Dedifferentiated amniotic fluid mesenchymal stem cell (primary cell): ENCODE measurements around the gene ARMC9.
A peak's percentile ranks its signal among the peaks of the same experiment; 100 is the strongest.
"Not testable (repeated sequence)": the region's sequence is repeated elsewhere in the genome, so short reads cannot be mapped to it uniquely, and the experiment has no call there.

Experiments
- DNase-seq: peaks from one replicate; pipeline ENCODE4 v3.0.0-alpha.2; 2016; ENCODE audit errors: extremely low spot score

Gene ARMC9

DNA sequence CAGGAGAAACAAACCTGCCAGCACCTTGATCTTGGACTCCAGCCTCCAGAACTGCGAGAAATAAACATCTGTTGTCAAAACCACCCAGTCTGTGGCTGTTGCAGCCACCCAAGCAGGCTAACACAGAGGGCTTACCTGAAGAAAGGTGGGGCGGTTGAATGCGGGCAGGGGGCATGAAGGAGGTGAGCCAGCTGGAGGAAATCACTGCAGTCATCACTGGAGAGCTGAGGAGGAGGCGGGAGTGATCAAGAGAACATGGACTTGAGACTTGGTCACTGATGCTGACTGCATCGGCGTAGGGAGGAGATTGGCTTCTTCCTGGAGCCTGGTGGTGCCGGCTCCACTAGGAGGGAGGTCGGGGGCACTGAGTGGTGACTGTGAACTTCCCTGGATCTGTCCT is 14.6 kb upstream of the ARMC9 start:
- DNase-seq, result no peak

DNA sequence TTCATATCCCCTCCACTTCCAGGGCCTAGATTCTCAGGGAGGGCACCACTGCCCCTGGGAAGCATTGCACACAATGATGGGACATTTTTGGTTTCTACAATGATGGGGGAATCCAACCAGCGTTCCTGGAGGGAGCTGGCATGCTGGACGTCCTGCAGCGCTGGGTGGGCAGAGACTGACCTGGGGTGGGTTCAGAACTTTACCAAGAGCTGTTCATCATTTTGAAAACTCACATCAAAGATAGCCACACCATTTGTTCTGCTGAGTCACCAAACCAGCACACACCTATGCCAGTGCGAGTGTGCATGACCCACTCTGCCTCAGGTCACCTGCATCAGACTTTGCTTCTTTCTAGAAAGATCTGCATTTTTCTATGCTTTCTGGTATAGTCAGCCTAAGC is 14.1 kb upstream of the ARMC9 start:
- no peak for DNase-seq

DNA sequence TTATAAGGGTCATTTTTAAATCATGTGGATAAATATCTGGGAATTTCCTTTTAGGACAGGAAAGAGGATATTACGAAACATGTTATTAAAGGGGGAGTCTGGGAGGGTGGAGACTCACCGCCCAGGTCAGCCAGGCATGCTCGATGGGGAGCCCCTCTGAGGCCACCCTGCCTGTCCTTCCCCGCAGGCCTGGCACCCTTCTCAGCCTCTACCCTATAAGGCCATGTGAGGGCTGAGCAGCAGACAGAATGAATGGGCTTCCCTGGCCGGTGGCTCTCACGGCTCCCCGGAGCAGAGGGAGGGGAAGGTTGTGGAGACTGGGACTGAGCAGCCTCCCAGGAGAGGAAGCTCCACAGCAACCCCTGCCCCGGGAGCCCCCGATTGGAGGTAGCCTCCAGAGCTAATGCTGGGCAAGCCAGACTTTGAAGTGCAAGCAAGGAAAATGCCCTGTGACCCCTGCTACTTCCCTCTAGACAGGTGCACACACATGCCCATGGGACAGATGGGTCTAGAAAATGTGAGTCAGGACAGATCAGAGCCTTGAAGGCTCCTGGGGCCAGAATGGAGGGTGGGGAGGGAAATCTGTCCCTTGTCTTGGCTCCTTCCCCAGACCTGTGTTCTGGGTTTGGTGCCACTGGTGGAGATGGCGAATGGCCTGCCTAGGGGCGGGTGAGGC is 13.2 kb upstream of the ARMC9 start:
- DNase-seq, result no peak

DNA sequence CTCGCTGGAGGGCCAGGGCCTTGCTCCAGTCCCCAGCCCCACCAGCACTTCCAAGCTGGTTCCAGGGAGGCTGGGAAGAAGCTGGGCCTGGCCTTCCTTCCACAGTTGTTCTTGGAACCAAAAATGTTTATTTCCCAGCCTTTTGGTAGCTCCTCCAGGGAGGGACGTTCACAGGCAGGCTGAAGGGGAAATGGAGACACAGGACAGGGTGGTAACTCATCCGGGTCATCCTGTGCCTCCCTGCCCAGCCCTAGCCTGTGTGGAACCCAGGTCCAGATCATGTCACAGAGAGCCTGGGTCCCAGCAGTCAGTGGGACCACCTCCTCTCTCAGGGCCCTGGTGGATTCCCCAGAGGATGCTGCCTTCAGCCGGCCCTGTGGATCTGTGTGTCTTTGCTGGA is 12.5 kb upstream of the ARMC9 start:
- DNase-seq, result no peak

DNA sequence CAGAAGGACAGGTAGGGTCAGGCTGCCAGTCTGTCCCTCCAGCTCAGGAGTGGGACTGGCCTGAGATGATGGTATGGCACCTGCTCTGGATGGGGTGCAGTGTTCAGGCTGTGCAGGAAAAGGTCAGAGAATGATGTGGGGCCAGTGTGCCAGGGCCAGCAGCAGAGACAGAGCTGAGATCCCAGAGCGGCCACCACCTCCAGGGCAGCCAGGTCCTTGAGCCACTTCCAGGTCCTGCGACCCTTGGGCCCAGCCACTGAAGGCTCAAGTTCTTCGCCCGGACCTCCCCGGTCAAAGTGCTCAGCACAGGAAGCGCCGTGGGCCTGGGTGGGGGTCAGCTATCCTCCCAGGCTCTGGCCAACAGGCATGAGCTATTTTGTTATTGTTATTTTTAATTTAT is 12.1 kb upstream of the ARMC9 start:
- no peak for DNase-seq

DNA sequence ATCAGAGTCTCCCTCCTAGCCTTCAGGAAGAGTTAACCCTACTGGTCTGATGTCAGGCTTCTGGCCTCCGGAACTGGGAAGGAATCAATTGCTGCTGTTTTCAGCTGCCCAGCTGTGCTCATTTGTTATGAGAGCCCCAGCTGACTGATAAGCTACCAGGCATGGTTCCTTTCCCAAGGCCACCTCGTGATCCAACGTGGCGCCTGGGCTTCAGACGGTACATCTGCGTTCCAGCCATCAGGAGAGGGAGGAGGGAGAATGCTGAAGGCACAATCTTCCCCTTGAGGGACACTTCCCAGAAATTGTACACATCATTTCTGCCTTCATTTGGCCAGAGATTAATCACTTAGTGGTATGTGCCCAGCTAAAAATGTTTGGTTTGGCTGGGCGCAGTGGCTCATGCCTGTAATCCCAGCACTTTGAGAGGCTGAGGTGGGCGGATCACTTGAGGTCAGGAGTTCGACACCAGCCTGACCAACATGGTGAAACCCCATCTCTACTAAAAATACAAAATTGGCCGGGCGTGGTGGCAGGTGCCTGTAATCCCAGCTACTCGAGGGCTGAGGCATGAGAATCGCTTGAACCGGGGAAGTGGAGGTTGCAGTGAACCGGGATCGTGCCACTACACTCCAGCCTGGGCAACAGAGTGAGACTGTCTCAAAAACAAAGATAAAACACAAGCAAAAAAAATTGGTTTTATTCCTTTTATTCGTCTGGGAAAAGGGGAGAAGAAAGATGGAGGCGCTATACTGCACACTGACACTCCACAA is 10.5 kb upstream of the ARMC9 start:
- no peak for DNase-seq

DNA sequence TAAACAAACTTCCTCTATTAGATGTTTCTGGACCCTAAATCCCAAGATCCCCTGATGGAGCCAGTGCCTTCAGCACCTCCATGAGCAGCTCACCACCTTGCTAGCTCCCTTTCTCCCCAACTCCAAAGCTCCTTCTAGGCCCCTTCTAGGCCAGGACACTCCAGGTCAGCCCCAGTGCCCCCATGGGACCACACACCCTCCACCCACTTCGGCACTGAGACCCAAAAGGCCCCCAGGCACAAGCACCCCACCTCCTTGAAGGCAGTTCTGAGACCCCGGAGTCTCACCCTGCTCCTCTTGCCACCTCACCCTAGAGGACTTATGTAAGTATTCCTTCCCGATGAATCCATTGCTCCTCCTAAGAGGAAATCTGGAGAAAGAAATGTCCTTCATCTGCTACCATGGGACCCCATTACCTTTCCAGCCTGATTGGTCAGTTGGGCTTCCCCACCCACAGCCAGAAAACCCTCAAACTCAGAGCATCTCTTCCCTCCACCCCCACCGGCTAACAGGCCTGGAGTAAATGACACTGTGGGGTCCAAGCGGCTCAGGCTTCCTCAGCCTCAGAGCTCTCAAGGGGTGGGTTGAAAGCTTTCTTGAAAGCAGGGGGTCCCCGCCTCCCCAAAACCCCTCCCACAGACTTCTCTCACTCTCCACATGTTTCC is 9.8 kb upstream of the ARMC9 start:
- no peak for DNase-seq

DNA sequence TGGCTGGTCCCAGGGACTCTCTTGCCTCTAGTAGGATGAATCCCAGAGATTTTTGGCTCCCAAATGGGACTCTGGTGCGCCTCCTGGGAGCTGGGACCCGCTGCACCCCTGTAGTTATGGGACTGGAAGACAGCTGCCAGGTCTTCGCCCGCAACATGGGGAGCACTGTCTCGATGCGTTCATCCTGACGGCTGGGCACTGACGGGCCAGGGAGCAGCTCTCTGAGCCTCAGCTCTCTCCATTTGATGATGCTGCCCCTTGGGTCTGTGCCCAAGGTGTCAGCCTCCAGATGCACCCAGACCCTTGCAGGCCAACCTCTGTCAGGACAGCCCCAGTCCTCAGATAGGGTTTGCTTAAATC is 9.3 kb upstream of the ARMC9 start:
- DNase-seq, result no peak

DNA sequence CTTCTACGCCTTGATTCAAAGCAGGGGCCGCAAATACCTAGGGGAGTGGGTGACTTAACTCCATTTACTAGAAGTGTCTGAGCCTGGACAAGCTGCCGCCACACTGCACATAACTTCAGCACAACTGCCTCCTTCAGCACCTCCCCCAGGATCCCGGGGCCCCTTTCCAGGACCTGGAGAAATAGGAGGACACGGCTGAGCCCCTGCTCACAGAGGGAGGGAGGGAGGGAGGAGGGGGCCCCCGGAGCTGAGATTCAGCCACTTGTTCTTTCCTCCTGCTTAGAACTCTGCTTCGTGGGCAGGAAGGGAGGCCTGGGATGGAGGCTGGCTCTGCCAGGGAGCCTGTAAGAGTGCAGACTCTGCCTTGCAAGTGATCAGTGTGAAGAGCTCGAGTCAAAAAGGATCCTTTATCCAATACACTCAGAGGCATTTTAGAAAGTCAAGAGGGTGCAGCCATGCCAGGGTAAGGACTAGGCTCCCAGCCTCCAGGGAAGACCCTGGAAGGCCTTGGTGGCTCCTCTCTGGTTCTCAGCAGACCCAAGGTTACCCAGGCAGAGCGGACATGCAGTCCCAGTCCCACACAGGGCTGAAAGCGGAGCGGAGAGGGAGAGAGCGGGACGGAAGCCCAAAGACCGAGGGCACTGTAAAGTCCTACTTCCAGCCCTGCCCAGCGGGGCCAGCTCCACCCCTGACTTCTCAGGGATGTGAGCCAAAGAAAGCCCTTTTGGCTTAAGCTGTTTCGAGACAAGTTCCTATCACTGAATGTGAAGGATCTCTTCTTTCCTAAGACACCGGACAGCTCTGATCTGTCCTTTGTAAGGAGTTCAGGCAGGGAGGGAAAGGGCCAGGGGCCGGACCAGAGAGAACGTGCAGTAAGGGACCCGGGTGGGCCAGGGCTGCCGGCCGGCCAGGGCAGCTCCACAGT is 8.6 kb upstream of the ARMC9 start:
- no peak for DNase-seq

DNA sequence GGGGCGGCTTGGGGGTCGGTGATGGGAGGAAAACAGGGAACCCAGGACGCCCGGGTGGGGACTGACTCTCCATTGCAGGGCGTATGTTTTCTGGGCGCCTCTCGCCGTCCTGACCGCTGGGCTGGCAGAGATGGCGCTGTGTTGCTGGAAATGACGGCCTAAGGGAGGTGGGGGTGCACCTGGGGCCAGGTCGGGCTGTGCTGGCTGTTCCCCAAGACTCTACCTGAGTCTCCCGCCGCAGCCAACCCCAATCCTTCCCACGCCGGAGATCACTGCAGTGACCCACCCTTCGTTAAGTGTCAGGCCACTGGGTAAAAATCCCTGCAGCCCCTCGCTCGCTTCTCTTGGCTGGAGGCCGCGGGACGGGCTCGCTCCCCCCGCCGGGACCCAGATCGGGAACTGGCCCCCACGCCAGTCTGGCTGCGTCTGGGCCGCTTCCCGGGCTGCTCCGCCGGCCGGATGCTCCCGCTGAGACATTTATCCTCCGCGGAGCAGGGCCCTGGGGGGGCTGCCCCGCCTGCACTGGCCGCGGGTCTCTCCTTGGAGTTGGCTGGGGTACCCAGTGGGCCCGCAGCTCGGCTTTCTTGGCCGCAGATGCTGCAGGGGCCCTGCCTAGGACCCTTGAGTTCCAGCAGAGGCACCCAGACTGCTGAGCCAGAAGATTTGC is 7.8 kb upstream of the ARMC9 start:
- no peak for DNase-seq

DNA sequence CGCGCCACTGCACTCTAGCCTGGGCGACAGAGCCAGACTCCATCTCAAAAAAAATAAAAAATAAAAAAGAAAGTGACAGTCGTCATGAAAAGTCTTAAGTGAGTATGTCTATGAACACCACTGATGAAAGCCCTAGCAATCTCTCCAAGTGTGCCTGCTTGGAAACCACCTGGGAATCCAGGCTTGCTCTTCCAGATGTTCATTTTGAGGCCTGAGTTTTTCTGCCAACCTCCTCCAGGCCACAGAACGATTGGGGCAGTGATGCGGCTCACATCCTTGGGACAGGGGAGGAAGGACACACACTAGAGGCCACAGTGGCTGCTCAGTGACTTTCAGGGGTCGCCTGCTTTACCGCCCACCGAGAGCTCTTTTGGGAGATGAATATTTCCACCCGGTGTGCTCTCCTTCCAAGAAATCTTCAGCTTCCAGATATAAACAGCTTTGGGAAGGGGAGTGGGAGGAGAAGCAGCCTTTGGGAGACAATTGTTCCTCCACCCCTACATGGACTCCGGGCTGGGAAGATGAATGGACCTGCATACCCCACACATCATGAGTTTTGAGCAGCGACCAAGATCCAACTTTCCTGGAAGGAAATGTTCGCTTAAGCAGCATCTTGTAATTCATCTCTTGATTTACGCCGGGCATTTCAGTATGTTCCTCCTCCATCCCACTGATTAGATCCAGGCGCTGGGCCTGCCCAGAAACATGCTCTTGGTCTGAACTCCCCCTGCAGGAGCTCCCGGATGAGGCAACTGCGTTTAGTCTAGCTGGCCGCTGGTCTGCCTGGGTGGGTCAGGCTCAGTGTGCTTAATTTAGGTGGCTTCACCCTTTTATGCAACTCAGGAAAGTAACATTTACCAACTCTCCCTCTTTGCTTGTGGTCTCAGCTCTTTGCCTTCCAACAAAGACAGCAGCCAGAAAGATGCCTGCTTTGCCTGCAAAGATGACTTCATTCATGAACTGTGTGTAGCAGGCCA is 6.2 kb upstream of the ARMC9 start:
- DNase-seq, result peak; percentile 91

DNA sequence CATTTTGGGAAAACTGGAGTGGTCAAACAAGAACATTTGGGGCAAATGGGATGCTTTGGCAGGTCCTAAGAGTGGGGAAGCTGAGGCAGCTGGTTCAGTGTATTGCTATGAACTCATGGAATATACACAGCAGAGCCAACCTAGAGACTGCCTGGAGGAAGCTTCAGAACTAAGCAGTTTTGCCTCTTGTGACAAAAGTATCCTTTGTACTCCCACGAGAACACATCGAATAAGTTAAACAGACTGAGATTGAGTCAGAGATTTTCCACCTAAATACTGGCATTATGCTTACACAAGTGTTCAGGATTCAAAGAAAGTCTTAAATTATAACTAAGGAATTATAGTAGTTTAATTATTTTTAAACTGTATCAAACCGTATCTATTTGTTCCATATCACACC is 5.2 kb upstream of the ARMC9 start:
- no peak for DNase-seq

DNA sequence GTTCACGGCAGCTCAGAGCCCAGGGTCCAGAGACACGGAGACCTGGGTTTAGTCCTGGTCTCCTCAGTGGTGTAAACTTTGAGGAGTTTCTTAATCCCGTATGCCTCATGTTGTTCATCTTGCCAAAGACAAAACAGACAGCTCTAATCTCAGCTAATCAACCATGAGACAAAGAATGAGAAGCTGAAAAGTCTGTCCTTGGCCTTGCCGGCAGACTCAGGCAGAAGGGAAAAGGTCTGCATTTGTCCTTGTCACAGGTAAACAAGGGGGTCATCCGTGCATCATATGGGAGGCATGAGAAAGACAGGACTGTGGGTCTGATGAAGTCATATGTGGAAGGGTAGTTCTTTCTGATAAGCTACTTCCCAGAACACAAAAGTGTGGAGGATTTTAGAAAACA is 1.8 kb upstream of the ARMC9 start:
- no peak for DNase-seq

DNA sequence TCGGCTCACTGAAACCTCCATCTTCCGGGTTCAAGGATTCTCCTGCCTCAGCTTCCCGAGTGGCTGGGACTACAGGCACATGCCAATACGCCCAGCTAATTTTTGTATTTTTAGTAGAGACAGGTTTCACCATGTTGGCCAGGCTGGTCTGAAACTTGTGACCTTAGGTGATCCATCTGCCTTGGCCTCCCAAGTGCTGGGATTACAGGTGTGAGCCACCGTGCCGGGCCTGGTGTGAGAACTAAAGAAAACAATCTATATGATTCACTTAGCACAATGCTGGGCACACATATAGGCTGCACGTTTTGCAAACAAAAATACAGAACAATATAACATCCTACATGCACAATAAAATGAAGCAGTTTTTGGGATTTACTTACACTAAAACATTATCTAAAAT is 1.2 kb upstream of the ARMC9 start:
- not testable (repeated sequence) for DNase-seq

DNA sequence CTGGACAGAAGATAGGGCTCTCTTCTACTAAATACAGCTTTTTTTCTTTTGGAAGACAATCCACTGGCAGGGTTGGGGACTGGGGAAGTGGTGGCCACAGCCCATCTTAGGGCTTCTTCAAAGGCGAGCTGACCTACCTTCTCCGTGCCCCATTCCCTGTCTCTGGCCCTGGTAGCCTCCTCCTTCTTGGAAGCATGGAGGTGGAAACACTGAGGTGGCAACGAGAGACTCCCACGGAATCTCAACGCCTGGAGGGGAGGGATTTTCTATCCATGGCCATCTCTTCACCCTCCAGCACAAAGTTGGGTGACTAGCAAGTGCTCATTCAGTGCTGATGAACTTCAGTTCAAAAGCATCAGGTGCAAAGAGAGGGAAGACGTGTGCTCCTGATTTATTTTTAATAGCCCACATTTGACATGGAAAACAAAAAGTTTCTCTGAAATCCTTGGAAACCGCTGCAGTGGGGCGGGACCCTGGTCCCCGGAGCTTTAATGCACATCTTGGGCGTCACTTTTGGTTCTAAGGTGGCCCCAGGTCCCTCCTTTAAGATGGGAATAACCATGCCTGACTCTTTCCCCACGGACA is 633 bp upstream of the ARMC9 start:
- no peak for DNase-seq

DNA sequence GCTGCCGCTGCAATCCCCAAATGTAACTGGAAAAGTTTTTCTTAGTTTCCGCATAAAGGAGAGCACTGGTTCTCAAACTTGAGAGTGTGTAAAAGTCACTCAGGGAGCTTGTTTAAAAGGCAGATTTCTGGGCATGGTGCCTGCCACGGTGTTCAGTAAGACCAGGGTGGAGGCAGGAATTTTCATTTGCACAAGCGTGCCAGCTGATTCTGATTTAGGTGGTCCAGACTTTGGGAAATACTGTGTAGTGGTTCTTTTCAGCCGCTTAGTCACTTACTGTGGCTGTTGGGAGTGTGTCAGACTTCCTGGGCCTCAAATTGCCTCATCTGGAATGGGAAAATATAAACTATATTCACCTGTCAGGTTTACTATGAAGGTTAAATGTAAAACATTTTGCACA is 788 bp downstream of the ARMC9 start:
- DNase-seq, result peak; percentile 36

DNA sequence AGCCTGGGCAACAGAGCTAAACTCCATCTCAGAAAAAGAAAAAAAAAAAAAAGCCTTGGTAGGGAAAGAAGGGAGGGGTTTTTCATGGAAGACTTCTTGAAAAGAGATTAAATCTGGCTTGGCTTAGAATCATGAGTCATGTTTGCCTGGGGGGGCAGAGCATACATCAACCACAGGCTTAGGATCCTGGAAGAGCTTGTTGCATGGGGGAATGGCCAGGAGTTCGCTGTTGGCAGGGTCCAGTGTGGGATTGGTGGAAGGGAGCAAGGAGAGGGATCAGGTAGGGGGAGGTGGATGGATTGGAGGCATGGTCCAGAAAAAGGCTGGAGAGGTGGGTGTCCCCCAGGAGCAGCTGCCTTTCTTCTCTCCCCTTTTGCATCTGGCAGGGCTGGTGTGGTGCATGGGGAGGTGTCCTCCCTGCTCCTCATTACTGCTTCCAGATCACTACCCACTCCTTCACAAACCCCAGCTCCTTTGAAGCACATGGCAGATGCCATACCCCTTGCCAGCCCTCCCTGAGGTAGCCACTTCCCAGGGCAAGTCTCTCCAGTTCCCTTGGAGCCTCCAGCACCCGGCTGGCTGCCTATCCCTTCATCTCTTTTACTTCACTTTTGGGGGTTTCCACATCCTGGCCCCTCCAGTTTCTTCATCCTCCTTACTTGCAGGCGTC is 2.5 kb downstream of the ARMC9 start:
- DNase-seq, result peak; percentile 88

DNA sequence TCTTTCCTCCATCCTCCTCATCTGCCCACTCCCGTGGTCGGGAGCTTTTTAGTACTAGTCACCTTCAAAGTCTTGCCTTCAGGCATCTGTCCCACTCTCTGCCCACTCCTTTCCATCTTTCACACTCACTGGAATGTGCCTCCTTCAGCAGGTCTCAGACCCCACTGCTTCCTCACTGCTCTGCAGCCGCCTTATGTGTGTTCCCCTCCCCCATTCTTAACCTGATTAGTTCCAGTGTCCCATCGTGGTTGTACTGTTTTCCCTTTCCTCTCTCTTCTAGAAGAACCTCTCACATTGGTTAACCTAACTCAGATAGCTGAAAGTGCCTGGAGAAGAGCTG is 3.0 kb downstream of the ARMC9 start:
- DNase-seq, result no peak

DNA sequence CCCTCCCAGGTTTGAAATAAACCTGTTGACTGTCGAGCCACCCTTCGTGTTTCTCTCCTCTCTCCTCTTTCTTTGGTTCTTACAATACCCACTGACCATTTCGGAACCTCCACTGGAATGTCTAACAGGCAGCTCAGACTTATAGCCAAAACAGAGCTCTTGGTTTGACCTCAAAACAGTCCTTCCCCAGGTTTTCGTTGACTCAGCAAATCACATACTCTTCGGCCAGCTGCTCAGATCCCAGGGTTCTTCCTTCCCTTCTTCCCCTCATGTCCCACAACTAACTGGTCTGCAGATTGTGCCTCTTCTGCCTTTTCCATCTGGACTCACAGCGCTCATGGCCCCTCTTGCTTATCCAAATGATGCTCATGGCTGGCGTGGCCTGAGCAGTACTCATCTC is 4.7 kb downstream of the ARMC9 start:
- no peak for DNase-seq

DNA sequence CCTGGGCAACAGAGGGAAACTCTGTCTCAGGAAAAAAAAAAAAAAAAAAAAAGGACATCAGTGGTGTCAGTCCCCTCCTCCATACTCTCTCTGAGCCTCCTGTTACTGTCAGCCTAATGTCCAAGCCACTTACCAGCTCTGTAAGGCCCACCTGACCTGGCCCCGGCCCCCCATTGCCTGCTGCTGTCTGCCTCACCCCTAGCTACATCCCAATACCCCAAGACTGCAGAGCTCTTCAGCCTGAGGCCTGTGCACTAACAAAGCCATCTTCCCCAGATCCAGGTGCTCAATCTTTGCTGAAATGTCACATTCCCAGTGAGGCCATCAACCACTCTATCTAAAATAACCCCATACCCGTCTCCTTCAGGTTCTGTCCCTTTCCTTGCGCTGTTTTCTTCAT is 5.7 kb downstream of the ARMC9 start:
- no peak for DNase-seq
